A549 (cell line): ENCODE data around the gene C1QC.

Source experiments
- CHD4 ChIP-seq: fragments of 200-600 bp; sonication (generic); IDR thresholded peaks from 2 replicates; pipeline ENCODE4 v1.6.1; 2016; ENCODE audit warnings: antibody characterized with exemption, mild to moderate bottlenecking, borderline replicate concordance
- EP300 ChIP-seq, 2 experiments: fragments of >200 bp; sonication (Bioruptor Twin); formaldehyde crosslinking; IDR thresholded peaks; 2 replicates in 1 of 2; 3 replicates in 1 of 2; pipeline ENCODE4 v1.6.1; 2016 to 2017
- ESRRA ChIP-seq: fragments of 150-350 bp; IDR thresholded peaks from 2 replicates; pipeline ENCODE4 v1.6.1; 2014; ENCODE audit warnings: mild to moderate bottlenecking, low read length, borderline replicate concordance
- HOXB5 ChIP-seq: fragments of 250-450 bp; sonication (Bioruptor Pico); IDR thresholded peaks from 2 replicates; pipeline ENCODE4 v1.5.0; 2020; ENCODE audit warnings: mild to moderate bottlenecking, moderate library complexity
- JUN ChIP-seq, 2 experiments: fragments of >200 bp; sonication (Bioruptor Twin); formaldehyde crosslinking; IDR thresholded peaks; 2 replicates in 1 of 2; 3 replicates in 1 of 2; pipeline ENCODE4 v1.6.1; 2016 to 2017
- MAFK ChIP-seq: fragments of 450-650 bp; IDR thresholded peaks from 2 replicates; pipeline ENCODE4 v1.6.1; 2014; ENCODE audit not compliant: partially characterized antibody
- MAZ ChIP-seq: fragments of 150-350 bp; IDR thresholded peaks from 2 replicates; pipeline ENCODE4 v1.6.1; 2014; ENCODE audit warnings: antibody characterized with exemption, low read depth, low read length, borderline replicate concordance
- POLR2A ChIP-seq: IDR thresholded peaks from 2 replicates; pipeline ENCODE4 v1.6.1; 2012; ENCODE audit warnings: mild to moderate bottlenecking, low read length
- POLR2AphosphoS2 ChIP-seq: conservative IDR thresholded peaks from 2 replicates; pipeline ENCODE4 v1.6.1; 2012; ENCODE audit warnings: low read length, improper control_type of control experiment, inconsistent platforms
- TF ChIP-seq, protein P1 (sequence below): fragments of >200 bp; sonication (Bioruptor Twin); formaldehyde crosslinking; IDR thresholded peaks from 3 replicates; pipeline ENCODE4 v1.5.1; 2016
- TF ChIP-seq, protein P2 (sequence below): fragments of >200 bp; sonication (Bioruptor Twin); formaldehyde crosslinking; IDR thresholded peaks from 2 replicates; pipeline ENCODE4 v1.6.1; 2016
- TF ChIP-seq, protein P3 (sequence below): IDR thresholded peaks from 2 replicates; pipeline ENCODE4 v1.6.1; 2012

DNA sequence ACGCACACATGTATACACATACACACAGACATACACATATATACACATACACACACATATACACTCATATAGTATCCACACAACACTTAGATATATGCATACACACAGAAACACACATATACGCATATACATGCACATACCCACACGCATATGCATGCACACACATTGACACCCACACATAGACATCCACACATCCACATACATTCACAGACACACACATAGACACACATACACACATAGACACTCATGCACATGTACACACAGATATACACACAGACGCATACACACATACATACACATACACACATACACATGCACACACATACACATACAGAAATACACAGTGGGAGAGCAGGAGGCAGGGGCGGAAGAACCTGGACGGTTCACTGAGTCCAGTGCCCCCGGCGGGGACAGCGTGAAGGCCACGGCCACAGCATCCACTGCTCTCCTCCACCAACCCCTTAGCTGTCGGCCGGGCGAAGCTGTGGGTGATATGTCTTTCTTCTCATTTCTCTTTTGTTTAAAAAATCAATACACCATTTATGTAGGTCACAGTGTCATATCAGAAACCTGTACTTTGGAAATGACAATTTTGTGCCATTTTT lies 6.8 kb downstream of the C1QC start:
- TF ChIP-seq POLR2AphosphoS2 (no peak), ESRRA (no peak), CHD4 (no peak), JUN (IDR thresholded peaks at IDR 0.05) (no peak), HOXB5 (no peak), EP300 (IDR thresholded peaks at IDR 0.05) (no peak), MAFK (no peak), MAZ (no peak), POLR2A (no peak)
- TF ChIP-seq, protein P1, sequence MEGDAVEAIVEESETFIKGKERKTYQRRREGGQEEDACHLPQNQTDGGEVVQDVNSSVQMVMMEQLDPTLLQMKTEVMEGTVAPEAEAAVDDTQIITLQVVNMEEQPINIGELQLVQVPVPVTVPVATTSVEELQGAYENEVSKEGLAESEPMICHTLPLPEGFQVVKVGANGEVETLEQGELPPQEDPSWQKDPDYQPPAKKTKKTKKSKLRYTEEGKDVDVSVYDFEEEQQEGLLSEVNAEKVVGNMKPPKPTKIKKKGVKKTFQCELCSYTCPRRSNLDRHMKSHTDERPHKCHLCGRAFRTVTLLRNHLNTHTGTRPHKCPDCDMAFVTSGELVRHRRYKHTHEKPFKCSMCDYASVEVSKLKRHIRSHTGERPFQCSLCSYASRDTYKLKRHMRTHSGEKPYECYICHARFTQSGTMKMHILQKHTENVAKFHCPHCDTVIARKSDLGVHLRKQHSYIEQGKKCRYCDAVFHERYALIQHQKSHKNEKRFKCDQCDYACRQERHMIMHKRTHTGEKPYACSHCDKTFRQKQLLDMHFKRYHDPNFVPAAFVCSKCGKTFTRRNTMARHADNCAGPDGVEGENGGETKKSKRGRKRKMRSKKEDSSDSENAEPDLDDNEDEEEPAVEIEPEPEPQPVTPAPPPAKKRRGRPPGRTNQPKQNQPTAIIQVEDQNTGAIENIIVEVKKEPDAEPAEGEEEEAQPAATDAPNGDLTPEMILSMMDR = no peak
- TF ChIP-seq, protein P2, sequence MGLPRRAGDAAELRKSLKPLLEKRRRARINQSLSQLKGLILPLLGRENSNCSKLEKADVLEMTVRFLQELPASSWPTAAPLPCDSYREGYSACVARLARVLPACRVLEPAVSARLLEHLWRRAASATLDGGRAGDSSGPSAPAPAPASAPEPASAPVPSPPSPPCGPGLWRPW = no peak
- TF ChIP-seq, protein P3, sequence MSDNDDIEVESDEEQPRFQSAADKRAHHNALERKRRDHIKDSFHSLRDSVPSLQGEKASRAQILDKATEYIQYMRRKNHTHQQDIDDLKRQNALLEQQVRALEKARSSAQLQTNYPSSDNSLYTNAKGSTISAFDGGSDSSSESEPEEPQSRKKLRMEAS = no peak
